AG04450 (cell line): Measurements from ENCODE around the gene ZFYVE19. TPM values are rescaled to one million over a fixed set of nuclear protein-coding genes. Genes with fewer than 3 reads are reported as not detected.
A peak's percentile ranks its signal among the peaks of the same experiment; 100 is the strongest.

Experiments
- CTCF ChIA-PET: fragments of 300-600, 350-600 bp; formaldehyde crosslinking; extraction: SDS; loops from one replicate; lab custom pipeline; 2022; ENCODE audit warnings: antibody characterized with exemption, inconsistent platforms; lab: Charles Lee
- POLR2A ChIA-PET: fragments of 350-600 bp; formaldehyde crosslinking; extraction: SDS; loops from one replicate; lab custom pipeline; 2021; ENCODE audit warnings: antibody characterized with exemption, inconsistent platforms; lab: Yijun Ruan, JAX
- DNase-seq: peaks from one replicate; pipeline ENCODE4 v3.0.0-alpha.2; 2011; ENCODE audit warnings: low read depth, low spot score
- H3K27ac ChIP-seq: one replicate; pipeline ENCODE4 v1.5.1; 2012; ENCODE audit warnings: low read depth, low read length, control low read depth
- H3K27me3 ChIP-seq: one replicate; pipeline ENCODE4 v1.6.0; 2012; ENCODE audit warnings: low read length; ENCODE audit not compliant: control insufficient read depth, insufficient read depth
- H3K4me3 ChIP-seq: 2 replicates; pipeline ENCODE4 v1.5.1; 2011; ENCODE audit warnings: mild to moderate bottlenecking, low read depth, low read length, control low read depth
- H3K9me3 ChIP-seq: 2 replicates; pipeline ENCODE4 v1.5.1; 2012; ENCODE audit warnings: low read length; ENCODE audit not compliant: control insufficient read depth, insufficient read depth
- polyA plus RNA-seq: library from polyadenylated mRNA; depleted of rRNA; stranded (reverse); fragments of >200 nt; gene quantifications from 2 replicates; pipeline ENCODE4 v1.2.3, GENCODE V29; 2011
- TF ChIP-seq, protein P1 (sequence below): IDR thresholded peaks from 2 replicates; pipeline ENCODE4 v1.5.1; 2011; ENCODE audit warnings: low read depth, low read length, control low read depth, inconsistent platforms

The ZFYVE19 gene
- polyA plus RNA-seq, 1 experiment, result 15.6 TPM

GRCh38 chr15:40764629-40765103, 42.2 kb upstream of the ZFYVE19 start:
- TF ChIP-seq, protein P1, sequence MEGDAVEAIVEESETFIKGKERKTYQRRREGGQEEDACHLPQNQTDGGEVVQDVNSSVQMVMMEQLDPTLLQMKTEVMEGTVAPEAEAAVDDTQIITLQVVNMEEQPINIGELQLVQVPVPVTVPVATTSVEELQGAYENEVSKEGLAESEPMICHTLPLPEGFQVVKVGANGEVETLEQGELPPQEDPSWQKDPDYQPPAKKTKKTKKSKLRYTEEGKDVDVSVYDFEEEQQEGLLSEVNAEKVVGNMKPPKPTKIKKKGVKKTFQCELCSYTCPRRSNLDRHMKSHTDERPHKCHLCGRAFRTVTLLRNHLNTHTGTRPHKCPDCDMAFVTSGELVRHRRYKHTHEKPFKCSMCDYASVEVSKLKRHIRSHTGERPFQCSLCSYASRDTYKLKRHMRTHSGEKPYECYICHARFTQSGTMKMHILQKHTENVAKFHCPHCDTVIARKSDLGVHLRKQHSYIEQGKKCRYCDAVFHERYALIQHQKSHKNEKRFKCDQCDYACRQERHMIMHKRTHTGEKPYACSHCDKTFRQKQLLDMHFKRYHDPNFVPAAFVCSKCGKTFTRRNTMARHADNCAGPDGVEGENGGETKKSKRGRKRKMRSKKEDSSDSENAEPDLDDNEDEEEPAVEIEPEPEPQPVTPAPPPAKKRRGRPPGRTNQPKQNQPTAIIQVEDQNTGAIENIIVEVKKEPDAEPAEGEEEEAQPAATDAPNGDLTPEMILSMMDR, result no peak
- no peaks in the 10 kb centered on the region; the same call in 1 of the 2 replicates for H3K9me3 ChIP-seq
- H3K27me3 ChIP-seq, result peaks cover 4% of the 10 kb centered on the region
- no peak for DNase-seq
- CTCF ChIA-PET, result interaction anchor here (1.0 to 1.5 kb wide), 2 partner anchors 86 to 95 kb away, joined by 3 to 5 read pairs; no protein-coding TSS in a partner anchor
- H3K4me3 ChIP-seq, result peak overlapping the region; percentile 61
- H3K27ac ChIP-seq, result peak overlapping the region; percentile 57
- POLR2A ChIA-PET, result interaction anchor here (0.6 to 1.4 kb wide), 3 partner anchors 55 to 465 kb away, joined by 4 to 5 read pairs (median 5); partner anchors contain the start of gene VPS18

DNA sequence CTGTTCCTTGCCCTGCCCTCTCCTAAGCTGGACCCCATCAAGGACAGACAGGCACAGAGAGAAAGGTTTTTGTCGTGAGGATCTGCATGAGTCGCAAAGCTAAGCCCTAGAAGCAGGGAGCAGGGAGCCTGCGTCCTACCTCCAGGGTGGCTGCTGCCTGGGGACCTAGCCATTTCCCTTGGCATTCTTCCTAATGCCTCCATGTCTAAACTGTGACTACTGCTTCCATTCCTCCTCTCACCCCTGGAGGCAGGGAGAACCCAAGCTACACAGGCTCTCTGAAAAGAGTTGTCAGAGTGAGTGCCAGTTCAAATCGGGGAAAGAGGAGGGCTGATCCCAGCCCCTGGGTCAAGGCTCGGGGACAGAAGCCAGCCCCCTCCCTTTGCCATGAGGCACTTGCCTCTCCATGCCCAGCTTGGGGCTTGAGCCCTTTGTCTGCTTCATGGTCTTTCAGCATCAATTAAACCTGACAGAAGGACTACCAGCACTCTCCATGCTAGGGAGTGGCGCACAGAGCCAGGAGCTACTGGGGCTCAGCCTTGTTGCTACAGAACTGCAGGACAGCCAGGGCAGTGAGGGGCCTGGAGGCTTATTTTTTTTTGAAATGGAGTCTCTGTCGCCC, 40.6 kb upstream of the ZFYVE19 start:
- Histone ChIP-seq H3K9me3 (no peaks in the 10 kb centered on the region; the same call in 1 of the 2 replicates), H3K4me3 (no peak overlapping the region), H3K27ac (no peak overlapping the region), H3K27me3 (no peaks in the 10 kb centered on the region)
- ChIA-PET POLR2A (no interaction called here), CTCF (interaction anchor here (1.0 kb wide), 1 partner anchor 128 kb away, joined by 5 read pairs; the partner anchor contains the start of gene VPS18)
- DNase-seq, result no peak
- TF ChIP-seq, protein P1, result no peak

GRCh38 chr15:40766906-40767837, 39.7 kb upstream of the ZFYVE19 start:
- Histone ChIP-seq H3K27ac (no peak overlapping the region), H3K27me3 (no peaks in the 10 kb centered on the region), H3K9me3 (no peaks in the 10 kb centered on the region; the same call in 1 of the 2 replicates), H3K4me3 (no peak overlapping the region)
- ChIA-PET POLR2A (no interaction called here), CTCF (interaction anchor here (1.0 kb wide), 1 partner anchor 127 kb away, joined by 5 read pairs; the partner anchor contains the start of gene VPS18)
- TF ChIP-seq, protein P1, result no peak
- no peak for DNase-seq

DNA sequence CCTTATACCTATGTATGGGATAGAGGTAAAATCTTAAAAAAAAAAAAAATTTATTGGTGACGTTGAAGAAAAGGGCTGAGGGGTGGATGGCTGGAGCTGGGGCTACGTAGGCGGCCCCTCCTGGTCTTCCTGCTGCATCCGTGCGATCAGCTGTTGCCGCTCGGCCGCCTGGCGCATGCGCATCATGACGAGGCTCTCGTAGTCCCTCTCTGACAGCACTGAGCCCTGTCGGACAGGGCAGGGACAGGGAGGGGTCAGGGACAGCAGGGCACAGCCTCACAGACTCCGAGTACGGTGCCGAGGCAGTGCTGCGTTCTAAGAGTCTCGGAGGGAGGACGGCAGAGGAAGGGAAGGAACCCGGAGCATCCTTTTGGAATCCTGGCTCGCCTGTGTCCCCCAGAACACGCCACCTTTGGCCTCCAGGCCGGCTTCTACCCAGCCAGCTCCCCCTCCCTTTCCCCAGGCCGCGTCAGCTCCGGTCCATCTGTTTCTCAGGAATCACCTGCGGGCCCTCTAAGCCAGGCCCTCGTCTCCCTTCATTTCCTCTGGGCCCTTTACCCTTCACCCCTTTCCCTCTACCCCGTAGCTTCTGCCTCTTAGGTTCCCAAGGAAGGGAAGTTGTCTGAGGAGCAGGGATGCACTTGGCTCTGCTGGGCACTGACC, 38.9 kb upstream of the ZFYVE19 start:
- no peak for DNase-seq
- no peak overlapping the region for H3K4me3 ChIP-seq
- no peak overlapping the region for H3K27ac ChIP-seq
- TF ChIP-seq, protein P1, result no peak
- CTCF ChIA-PET, result no interaction called here
- POLR2A ChIA-PET, result no interaction called here
- H3K27me3 ChIP-seq, result no peaks in the 10 kb centered on the region
- H3K9me3 ChIP-seq, result no peaks in the 10 kb centered on the region; the same call in 1 of the 2 replicates
